HG02970 (cell line): ENCODE results near the gene SLC35E3.
"Not testable (repeated sequence)": the region's sequence is repeated elsewhere in the genome, so short reads cannot be mapped to it uniquely, and the experiment has no call there.

ENCODE experiments used
- ATAC-seq: cut with Tn5 transposase; IDR thresholded peaks from one replicate; pipeline ENCODE4 v1.9.1; 2021; ENCODE audit warnings: mild to moderate bottlenecking, moderate library complexity, moderate number of reproducible peaks; ENCODE audit not compliant: unreplicated experiment, low FRiP score

SLC35E3 gene

DNA sequence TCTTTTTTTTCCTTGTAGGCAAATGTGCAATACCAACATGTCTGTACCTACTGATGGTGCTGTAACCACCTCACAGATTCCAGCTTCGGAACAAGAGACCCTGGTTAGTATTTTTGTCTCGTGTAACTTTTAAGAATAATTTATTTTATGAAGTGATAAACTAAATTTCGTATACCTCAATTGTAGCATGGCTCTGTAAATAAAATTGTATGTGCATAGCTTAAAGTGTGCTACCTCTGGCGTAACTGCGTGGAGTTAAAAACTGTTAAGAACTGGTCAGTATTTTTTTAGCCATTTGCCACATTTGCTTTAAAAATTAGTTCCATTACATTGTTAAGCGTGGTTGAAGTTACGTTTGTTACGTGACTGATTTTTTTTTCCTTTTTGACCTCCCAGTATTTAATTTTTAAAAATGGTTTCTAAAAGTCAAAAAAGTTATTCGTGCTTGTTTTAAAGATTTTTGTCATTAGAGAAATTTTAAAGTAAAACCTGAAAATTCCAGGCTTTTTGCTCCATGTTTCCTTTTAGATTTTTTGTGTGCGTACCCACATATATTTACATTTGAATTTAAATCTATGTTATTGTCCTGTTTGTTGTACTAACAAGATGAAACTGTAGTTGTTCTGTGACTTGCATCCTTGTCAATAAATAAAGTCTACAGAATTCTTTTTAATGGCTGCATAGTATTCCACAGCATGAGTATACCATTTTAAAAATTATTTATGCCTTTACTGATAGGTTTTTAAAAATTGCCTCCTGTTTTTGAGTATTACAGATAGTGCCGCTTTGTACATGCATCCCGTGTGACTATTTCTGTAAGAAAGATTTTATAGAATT, 63.4 kb downstream of the SLC35E3 start:
- ATAC-seq = no peak

DNA sequence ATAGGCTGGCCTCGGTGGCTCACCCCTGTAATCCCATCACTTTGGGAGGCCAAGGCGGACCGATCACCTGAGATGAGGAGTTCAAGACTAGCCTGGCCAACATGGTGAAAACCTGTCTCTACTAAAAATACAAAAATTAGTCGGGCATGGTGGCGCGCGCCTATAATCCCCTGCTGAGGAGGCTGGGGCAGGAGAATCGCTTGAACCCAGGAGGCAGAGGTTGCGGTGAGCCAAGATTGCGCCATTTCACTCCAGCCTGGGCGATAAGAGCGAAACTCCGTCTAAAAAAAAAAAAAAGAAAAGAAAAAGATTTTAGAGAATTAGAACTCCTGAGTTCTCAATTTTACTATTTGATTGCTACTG, 64.0 kb downstream of the SLC35E3 start:
- ATAC-seq = not testable (repeated sequence)

DNA sequence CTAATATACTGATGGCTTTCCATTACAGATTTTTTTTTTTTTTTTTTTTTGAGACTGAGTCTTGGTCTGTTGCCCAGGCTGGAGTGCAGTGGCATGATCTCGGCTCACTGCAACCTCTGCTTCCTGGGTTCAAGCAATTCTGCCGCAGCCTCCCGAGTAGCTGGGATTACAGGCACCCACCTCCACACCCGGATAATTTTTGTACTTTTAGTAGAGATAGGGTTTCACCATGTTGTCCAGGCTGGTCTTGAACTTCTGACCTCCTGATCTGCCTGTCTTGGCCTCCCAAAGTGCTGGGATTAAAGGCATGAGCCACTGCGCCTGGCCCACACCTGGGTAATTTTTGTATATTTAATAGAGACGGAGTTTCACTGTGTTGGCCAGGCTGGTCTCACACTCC, 65.6 kb downstream of the SLC35E3 start:
- ATAC-seq = not testable (repeated sequence)

DNA sequence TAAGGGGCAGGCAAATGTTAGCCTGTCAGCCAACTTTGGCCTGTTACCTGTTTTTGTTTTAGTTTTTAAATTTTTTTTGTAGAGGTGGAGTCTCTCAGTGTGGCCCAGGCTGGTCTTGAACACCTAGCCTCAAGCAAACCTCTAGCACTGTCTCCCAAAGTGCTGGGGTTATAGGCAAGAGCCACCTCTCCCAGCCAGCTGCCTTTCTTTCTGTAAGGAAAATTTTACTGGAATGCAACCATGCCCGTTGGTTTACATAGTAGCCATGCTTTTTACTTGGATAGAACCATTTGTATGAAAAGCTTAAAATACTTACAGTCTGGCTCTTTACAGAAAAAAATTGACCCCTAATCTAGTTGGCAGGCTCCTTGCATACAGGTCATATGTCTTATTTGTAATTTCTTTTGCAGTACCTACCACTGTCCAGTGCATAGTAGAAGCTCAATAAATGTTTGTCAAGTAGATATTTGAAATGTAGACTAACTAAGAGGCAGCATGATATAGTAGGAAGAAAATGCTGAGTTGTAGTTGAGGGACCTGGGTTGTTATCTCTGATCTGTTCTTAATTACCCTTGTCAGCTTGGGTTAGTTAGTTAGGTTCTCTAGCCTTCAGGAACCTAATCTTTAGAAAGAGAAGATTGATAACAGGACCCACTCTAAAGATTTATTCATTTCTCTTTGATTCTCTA, 66.7 kb downstream of the SLC35E3 start:
- no peak for ATAC-seq

DNA sequence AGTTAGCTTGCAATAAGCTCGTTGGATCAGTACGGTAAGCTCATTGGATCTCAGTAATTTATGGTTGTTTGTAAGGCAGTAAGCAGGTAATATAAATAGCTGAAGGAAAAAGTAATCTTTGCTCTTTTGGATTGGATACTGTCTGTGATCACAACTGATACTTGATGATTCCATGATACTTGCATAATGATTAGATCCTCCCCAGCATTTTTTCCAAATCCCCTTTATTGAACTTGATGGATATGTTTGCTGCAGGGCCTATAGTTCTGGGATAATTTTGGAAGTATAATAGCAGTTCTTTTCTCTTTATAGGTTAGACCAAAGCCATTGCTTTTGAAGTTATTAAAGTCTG, 67.2 kb downstream of the SLC35E3 start:
- no peak for ATAC-seq

DNA sequence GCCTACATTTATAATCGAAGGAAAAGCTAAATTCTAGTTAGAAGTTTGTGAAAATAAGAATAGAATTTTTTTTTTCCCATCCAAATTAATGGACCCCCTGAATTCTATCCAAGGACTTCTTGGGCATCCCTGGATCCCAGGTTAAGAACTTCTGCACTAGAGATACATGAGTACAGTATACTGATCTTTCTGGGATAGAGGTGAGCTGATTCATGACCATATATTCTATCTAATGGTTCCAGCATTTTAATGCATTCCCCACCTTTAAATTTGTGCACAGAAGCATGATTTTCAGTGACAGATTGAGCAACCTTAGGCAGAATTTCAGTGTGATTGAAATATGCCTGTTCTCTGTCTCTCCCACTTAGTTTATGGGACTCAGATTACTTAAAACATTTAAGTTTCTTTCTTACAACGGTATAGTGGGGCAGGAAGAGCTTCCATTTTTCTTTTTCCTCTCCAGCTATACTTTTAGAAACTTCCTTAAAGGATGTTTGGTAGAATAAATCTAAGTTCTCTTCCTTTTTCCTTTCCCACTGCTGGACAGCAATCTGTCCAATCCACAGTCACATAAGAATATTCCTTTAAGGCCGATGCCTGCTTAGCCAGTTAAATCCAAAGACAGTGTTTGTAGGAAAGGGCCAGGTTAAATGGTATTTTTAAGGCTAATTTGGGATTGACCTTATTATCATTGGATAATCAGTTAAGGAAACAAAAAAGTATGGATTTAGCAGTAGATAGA, 68.7 kb downstream of the SLC35E3 start:
- no peak for ATAC-seq

DNA sequence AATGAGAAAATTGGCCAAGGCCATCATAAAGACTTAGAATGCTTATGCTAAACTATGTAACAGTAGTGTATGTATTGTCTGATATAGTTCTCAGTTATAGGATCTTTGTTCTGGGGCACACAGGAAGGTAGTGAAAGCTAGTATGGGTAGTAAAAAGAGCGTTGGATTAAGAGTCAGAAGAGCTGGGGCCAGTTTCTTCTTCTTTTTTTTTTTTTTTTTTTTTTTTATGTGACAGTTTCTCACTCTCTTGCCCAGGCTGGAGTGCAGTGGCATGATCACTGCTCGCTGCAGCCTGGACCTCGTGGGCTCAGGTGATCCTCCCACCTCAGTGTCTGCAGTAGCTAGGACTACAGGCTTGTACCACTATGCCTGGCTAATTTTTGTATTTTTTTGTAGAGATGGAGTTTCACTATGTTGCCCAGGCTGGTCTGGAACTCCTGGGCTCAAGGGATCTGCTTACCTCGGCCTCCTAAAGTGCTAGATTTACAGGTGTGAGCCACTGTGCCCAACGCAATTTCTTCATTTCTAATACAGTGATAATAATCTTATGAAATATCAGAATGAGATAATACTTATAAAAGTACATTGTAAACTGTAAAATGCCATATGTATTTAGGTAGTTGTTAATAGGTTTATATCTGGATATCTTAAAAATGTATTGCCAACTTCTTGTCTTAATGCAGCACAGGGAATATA, 69.4 kb downstream of the SLC35E3 start:
- no peak for ATAC-seq

DNA sequence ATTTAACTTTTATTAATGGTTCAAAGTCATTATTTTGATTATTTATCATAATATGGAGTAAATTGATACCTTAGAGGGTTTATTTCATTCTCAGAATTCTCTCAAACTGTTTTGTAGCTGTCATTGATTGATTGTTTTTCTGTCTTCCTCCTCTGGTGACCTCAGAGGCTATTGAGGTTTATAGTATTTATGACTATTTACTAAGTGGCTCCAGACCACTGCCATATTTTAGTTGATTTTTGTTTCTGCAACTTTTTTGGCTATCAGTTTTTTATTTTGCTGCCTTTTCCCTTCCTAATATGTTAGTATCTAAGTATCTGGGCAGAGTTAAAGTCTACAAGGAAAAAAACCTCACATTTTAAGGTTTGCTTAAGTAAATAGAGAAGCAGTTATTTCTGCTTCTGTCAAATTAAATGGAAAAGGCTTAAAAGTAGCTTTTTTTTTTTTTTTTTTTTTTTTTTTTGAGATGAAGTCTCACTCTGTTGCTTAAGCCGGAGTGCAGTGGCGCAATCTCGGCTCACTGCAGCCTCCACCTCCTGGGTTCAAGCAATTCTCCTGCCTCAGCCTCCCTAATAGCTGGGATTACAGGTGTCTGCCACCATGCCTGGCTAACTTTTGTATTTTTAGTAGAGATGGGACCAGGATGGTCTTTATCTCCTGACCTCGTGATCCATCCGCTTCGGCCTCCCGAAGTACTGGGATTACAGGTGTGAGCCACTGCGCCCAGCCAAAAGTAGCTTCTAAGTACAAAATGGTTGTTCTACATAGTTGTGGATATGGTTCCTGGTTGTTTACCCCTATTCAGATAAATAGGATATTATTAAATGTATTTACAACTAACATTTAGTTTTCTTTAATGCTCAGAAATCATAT, 70.2 kb downstream of the SLC35E3 start:
- no peak for ATAC-seq

DNA sequence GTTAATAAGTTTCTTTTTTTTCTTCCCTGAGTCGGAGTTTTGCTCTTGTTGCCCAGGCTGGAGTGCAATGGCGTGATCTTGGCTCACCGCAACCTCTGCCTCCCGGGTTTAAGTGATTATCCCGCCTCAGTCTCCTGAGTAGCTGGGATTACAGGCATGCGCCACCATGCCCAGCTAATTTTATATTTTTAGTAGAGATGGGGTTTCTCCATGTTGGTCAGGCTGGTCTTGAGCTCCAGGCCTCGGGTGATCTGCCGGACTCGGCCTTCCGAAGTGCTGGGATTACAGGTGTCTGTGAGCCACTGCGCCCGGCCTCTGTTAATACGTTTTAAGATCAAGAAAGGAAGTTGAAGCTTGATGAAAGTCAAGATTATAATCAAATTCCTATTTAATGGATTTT, 73.5 kb downstream of the SLC35E3 start:
- not testable (repeated sequence) for ATAC-seq

DNA sequence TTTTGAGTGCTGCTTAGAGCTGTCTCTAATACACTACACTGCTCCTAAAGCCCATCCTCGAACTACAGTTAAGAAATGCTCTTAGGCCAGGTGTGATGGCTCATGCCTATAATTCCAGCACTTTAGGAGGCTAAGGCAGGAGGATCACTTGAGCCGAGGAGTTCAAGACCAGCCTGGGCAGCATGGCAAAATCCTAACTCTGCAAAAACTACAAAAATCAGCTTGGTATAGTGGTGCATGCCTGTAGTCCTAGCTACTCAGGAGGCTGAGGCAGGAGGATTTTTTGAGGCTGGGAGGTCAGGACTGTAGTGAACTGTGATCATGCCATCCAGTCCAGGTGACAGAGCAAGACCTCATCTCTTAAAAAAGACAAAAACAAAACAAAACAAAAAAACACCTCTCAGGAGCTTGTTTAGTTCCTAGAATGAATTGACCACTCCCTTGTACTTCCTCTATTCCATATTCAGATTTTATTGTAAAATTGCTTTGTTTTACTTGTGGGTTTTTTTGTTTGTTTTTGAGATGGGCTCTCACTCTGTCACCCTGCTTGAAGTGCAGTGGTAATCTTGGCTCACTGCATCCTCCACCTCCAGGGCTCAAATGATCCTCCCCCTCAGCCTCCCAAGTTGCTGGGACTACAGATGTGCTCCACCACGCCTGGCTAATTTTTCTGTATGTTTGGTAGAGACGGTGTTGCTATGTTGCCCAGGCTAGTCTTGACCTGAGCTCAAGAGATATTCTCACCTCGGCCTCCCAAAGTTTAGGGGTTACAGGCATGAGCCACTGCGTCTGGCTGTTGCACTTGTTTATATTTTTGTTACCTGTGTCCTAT, 75.6 kb downstream of the SLC35E3 start:
- ATAC-seq = no peak

DNA sequence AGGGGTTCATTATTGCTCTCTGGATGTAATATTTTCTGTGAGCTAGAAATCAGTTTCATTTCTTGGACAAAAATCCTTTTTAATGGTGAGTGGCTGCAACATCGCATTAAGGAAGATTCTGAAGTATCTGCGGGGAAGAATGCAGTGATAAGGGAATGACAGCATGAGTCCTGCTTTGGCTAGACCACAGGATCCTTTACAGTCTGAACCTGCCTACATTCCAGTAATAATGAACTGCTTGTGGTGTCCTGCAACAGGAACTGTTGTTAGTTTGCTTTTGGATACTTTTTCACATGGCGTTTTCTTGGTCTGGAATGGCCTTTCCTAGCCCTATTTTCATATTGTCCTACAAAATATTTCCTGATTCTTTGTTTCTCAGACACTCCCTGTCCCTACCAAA, 77.7 kb downstream of the SLC35E3 start:
- ATAC-seq = no peak

DNA sequence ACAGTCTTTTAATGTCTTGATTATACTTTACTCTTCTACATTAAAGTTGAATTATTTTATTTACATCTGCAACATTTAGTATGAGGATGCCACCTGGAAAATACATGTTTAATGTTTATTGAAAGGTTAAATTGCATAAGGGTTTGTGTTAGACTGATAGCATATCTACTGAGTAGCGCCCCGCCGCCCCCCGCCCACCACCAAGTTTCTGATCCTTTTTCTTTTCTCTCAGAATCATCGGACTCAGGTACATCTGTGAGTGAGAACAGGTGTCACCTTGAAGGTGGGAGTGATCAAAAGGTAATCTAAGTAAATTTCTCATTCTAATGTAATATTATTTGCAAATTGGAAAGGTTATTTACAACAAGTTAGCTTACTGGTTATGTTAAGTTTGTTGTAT, 78.2 kb downstream of the SLC35E3 start:
- ATAC-seq = no peak

DNA sequence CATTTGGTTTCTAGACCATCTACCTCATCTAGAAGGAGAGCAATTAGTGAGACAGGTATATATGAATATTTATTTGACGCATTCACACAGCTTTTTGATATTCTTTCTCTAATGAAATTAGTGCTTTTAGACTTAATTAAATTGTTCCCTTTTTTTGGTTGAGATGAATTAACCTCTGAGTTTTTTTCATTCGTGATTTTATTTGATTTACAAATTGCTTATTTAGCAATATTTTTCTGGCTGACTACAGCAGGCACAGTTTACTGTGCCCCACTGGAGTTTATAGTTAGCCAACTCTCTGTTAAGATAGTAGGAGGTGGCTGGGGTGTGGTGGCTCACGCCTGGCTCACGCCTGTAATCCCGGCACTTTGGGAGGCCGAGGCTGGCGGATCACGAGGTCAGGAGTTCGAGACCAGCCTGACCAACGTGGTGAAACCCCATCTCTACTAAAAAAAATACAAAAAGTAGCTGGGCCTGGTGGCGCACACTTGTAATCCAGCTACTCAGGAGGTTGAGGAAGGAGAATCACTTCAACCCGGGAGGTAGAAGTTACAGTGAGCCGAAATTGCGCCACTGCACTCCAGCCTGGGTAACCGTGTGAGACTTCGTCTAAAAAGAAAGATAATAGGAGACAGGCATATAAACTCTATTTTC, 78.7 kb downstream of the SLC35E3 start:
- no peak for ATAC-seq

DNA sequence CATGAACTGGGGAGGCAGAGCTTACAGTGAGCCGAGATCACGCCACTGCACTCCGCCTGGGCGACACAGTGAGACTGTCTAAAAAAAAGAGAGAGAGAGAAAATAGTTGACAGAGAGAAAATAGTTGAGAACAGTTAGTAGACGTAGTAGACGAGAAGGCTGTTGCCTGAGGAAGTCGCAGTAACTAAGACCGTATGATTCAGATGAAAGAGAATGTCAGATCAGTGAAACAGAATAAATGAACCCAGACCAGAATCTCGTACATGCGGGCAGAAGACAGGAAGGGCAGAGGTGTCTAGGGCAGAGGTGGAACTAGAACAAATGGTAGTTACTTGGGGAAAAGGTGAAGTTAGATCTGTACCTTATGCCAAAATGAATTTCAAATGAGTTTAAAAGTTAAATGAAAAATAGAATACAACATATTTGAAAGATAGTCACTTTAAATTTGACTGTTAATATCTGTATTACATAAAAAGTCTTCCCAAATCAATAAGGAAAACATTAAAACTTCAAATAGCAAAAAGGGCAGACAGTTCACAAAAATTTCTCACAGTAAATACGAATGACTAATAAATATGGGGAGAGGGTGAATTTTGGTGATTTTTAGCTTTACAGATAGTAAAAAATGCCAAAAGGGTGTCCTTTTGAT, 79.7 kb downstream of the SLC35E3 start:
- no peak for ATAC-seq

DNA sequence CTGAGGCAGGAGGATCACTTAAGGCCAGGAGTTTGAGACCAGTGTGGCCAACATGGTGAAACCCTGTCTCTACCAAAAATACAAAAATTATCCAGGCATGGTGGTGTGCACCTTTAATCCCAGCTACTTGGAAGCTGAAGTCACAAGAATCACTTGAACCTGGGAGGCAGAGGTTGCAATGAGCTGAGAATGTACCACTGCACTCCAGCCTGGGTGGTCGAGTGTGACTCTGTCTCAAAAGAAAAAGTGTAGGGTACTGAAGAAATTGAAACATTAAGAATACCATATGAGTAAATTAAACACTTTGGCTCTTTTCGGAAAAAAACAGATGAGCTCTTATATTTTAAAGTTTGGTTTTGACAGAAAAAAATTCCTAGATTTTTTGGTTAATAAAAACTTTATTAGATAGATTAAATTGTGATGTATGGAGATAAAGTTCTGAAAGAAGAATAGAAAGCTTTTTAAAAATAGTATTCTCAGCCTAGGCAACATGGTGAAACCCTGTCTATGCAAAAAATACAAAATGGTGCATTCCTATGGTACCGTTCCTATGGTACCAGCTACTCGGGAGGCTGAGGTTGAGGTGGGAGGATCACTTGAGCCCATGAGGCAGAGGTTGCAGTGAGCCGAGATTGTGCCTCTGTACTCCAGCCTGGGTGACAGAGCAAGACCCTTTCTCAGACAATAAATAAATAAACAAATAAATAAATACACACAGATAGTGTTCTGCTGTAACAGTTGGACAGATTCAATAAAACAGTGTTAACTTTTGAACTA, 82.1 kb downstream of the SLC35E3 start:
- no peak for ATAC-seq

DNA sequence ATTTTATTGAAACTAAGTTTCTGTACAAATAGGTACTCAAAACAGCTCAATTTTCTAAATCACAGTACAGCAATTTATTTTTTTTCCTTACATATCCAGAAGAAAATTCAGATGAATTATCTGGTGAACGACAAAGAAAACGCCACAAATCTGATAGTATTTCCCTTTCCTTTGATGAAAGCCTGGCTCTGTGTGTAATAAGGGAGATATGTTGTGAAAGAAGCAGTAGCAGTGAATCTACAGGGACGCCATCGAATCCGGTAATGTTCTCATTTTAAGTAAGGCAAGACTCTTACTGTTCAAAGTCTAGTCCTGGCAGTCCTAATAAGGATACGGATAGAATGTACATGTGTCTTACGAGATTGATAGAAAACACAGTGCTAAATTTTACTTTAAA, 82.7 kb downstream of the SLC35E3 start:
- ATAC-seq = no peak
